ENCODE results near the gene GDE1.

GDE1 gene

DNA sequence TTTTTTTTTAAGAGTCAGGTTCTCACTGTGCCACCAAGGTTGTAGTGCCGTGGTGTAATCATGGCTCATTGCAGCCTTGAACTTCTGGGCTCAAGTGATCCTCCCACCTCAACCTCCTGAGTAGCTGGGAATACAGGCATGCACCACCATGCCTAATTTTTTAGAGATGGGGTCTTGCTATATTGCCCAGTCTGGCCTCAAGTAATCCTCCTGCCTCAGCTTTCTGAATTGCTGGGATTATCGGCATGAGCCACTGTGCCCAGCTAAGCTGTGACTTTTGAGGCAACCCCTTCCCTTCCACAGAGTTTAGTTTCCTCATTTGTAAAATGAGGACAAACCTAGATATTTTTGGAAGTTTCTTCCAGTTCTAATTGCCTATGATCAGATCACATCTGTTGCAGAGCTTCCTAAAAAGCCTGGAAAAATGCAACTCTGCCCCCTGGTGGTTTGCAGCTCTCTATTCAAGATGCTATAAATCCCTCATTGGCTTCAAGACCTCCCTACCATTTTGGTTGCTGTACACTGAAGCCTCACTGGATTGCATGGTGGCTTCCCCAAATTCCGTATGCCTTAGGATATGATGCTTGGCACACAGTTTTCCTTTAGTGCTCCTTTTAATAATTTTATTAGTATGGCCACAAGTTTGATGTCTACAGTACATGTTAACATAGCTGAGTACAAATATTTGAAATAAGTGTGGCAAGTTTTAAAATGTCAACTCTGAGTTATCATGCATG, 19.3 kb downstream of the GDE1 start:
- H3K4me3 ChIP-seq (ENCODE audit: low read depth, low read length), result no peak overlapping the region
- DNase-seq (ENCODE audit: low read depth, low spot score), result no peak
- ChIA-PET POLR2A (interaction anchor here (1.0 kb wide), 1 partner anchor 19 kb away, joined by 3 read pairs; no protein-coding TSS in a partner anchor), CTCF (interaction anchor here (0.6 to 5.2 kb wide), 25 partner anchors 9 to 430 kb away, joined by 3 to 102 read pairs (median 4); partner anchors contain the start of genes CCP110 and GDE1)
- TF ChIP-seq, protein P1, sequence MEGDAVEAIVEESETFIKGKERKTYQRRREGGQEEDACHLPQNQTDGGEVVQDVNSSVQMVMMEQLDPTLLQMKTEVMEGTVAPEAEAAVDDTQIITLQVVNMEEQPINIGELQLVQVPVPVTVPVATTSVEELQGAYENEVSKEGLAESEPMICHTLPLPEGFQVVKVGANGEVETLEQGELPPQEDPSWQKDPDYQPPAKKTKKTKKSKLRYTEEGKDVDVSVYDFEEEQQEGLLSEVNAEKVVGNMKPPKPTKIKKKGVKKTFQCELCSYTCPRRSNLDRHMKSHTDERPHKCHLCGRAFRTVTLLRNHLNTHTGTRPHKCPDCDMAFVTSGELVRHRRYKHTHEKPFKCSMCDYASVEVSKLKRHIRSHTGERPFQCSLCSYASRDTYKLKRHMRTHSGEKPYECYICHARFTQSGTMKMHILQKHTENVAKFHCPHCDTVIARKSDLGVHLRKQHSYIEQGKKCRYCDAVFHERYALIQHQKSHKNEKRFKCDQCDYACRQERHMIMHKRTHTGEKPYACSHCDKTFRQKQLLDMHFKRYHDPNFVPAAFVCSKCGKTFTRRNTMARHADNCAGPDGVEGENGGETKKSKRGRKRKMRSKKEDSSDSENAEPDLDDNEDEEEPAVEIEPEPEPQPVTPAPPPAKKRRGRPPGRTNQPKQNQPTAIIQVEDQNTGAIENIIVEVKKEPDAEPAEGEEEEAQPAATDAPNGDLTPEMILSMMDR (IDR thresholded peaks at IDR 0.05; ENCODE audit: insufficient read depth, low read length, missing control alignments), result peak; percentile 68

DNA sequence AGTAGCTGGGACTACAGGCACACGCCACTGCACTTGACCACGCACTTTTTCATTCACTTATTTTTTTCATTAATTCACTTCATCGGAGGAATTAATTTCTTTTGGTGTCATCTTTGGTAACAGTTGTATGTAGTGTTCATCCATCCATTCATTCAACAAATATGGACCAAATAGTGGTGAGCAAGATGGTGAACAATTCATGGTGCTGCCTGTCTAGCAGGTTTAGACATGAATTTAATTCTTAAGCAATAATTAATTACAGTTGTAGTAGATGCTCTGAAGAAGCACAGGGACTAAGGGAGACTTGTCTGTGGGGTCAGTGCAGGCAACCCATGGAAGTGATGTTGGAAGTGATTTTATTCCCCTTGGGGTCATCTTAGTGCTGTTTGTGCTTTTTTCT, 22.4 kb downstream of the GDE1 start:
- CTCF ChIA-PET, result no interaction called here
- no peak for DNase-seq (ENCODE audit: low read depth, low spot score)
- POLR2A ChIA-PET, result no interaction called here
- TF ChIP-seq, protein P1 (IDR thresholded peaks at IDR 0.05; ENCODE audit: insufficient read depth, low read length, missing control alignments), result no peak
- H3K4me3 ChIP-seq (ENCODE audit: low read depth, low read length), result no peak overlapping the region

DNA sequence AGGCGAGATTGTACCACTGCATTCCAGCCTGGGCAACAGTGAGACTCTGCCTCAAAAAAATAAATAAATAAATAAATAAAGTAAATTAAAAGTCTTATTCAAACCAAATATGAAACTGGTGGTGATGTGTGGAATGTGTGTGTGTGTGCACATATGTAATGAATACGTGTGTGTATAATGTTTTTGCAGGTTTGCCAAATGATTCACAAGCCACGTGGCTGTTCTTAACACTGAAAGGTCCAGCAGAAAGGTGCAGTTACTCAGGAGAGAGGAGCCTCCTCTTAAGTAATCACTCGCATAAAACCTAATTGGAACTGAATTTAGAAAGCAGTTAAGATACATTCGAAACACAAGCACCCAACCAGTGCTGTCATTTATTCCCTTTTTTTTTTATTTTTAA, 22.9 kb downstream of the GDE1 start:
- no peak for DNase-seq (ENCODE audit: low read depth, low spot score)
- CTCF ChIA-PET, result no interaction called here
- TF ChIP-seq, protein P1 (IDR thresholded peaks at IDR 0.05; ENCODE audit: insufficient read depth, low read length, missing control alignments), result no peak

DNA sequence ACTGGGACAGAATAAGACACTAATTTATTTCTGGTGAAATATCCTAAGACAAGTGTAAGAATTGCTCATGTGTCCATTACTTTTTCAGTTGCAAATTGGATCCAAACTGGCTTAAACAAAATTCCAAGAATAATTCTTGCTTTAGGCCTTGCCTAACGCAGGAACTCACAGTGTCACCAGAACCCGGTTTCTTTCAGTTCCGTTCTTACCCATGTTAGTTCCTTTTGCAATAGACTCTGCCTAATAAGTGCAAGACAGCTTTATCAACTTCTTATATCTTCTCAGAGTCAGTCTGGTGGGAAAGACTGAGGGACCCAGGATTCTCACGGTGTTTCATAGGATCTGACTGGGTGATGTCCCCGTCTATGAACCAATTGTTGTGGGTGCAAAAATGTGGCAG, 24.7 kb downstream of the GDE1 start:
- TF ChIP-seq, protein P1 (IDR thresholded peaks at IDR 0.05; ENCODE audit: insufficient read depth, low read length, missing control alignments), result no peak
- CTCF ChIA-PET, result no interaction called here
- POLR2A ChIA-PET, result no interaction called here
- H3K4me3 ChIP-seq (ENCODE audit: low read depth, low read length), result no peak overlapping the region
- no peak for DNase-seq (ENCODE audit: low read depth, low spot score)

More for the DNA sequence above, 22.9 kb downstream of the GDE1 start:
- no peak overlapping the region for H3K4me3 ChIP-seq (ENCODE audit: low read depth, low read length)
- POLR2A ChIA-PET, result no interaction called here

DNA sequence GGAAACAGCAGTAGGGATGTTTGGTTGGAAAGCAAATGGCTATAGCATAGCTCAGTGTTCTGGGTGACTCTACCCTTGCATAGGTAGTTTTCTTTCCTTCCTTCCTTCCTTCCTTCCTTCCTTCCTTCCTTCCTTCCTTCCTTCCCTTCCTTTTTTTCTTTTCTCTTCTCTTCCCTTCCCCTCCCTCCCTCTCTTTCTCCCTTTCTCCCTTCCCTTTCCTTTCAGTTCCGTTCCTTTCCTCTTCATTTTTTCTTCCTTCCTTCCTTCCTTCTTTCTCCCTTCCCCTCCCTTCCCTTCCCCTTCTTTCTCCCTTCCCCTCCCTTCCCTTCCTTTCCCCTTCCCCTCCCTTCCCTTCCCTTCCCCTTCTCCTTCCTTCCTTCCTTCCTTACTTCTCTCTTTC, 31.3 kb downstream of the GDE1 start:
- no peak overlapping the region for H3K4me3 ChIP-seq (ENCODE audit: low read depth, low read length)
- DNase-seq (ENCODE audit: low read depth, low spot score), result no peak
- ChIA-PET POLR2A (no interaction called here), CTCF (no interaction called here)
- TF ChIP-seq, protein P1 (IDR thresholded peaks at IDR 0.05; ENCODE audit: insufficient read depth, low read length, missing control alignments), result no peak

DNA sequence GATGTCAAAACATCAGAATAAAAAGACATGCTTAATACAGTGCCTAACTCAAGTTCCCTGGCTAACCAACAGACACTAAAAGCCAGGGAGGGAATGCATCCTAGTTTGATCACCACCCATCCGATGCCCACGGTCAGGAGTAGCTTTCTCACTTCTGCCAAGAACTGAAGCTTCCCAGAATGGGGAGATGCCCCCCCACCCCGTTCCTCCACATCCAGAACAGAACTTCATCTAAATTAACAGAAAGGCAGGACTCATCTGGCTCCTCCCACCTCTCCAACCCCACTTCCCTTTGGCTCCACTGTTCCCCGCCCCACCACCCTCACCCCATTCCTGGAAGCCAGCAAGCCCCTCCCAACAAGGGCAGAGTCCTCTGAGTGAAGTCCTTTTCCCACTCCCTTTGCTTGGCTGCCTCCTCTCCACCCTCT, 33.7 kb downstream of the GDE1 start:
- no peak for DNase-seq (ENCODE audit: low read depth, low spot score)
- POLR2A ChIA-PET, result no interaction called here
- H3K4me3 ChIP-seq (ENCODE audit: low read depth, low read length), result no peak overlapping the region
- CTCF ChIA-PET, result interaction anchor here (1.2 kb wide), 1 partner anchor 15 kb away, joined by 6 read pairs; no protein-coding TSS in a partner anchor
- TF ChIP-seq, protein P1 (IDR thresholded peaks at IDR 0.05; ENCODE audit: insufficient read depth, low read length, missing control alignments), result no peak

Measured in AG04449 (cell line).